CD4-positive, alpha-beta T cell (primary cell): Measurements from ENCODE around the gene SCARB1. TPM values are rescaled to one million over a fixed set of nuclear protein-coding genes. Genes with fewer than 3 reads are reported as not detected.

ENCODE experiments used
- ATAC-seq: fragments of 200-7000 bp; cut with Tn5 transposase; one replicate; pipeline ENCODE4 v1.10.0; 2022; ENCODE audit warnings: mild to moderate bottlenecking; ENCODE audit not compliant: poor library complexity
- CTCF ChIA-PET: fragments of 350-600 bp; sonication (Branson Sonifier 250); formaldehyde crosslinking; loops from one replicate; lab custom pipeline; 2021; ENCODE audit warnings: antibody characterized with exemption, inconsistent platforms; lab: Charles Lee
- POLR2A ChIA-PET: fragments of 350-600 bp; sonication (Branson Sonifier 250); formaldehyde crosslinking; loops from one replicate; lab custom pipeline; 2021; ENCODE audit warnings: antibody characterized with exemption, inconsistent platforms; lab: Charles Lee
- DNase-seq, 14 experiments: peaks; one replicate each; pipeline ENCODE4 v3.0.0-alpha.2; 2013 to 2020; ENCODE audit warnings: mixed read lengths in 2 of 14
- H3K27ac ChIP-seq, 2 donors: one replicate each; pipeline versions ENCODE4 v1.5.1 to v1.7.0; 2013; ENCODE audit warnings: low read length in 2 of 2, low read depth in 1 of 2, mild to moderate bottlenecking in 1 of 2
- H3K27me3 ChIP-seq, 2 experiments: 1 replicate in 1 of 2; 2 replicates in 1 of 2; pipeline versions ENCODE4 v1.6.1 to v1.7.0; 2013; ENCODE audit warnings: low read length in 2 of 2, control low read depth in 1 of 2, mild to moderate bottlenecking in 1 of 2, moderate library complexity in 1 of 2; ENCODE audit not compliant: insufficient read depth in 2 of 2, control insufficient read depth in 1 of 2
- H3K36me3 ChIP-seq: one replicate; pipeline ENCODE4 v1.6.1; 2013; ENCODE audit warnings: low read length, control low read depth; ENCODE audit not compliant: insufficient read depth
- H3K4me1 ChIP-seq: one replicate; pipeline ENCODE4 v1.6.1; 2013; ENCODE audit warnings: low read length, control low read depth; ENCODE audit not compliant: insufficient read depth
- H3K4me3 ChIP-seq: one replicate; pipeline ENCODE4 v1.5.1; 2013; ENCODE audit warnings: mild to moderate bottlenecking, low read length, moderate library complexity
- H3K9me3 ChIP-seq, 2 experiments: 1 replicate in 1 of 2; 2 replicates in 1 of 2; pipeline versions ENCODE4 v1.6.1 to v1.7.0; 2013; ENCODE audit warnings: low read length in 2 of 2, mild to moderate bottlenecking in 2 of 2, control low read depth in 1 of 2, moderate library complexity in 1 of 2; ENCODE audit not compliant: control insufficient read depth in 1 of 2, insufficient read depth in 1 of 2
- H3K27ac Mint-ChIP-seq: one replicate; pipeline ENCODE4 v1.8.0; 2020; ENCODE audit warnings: mixed read lengths
- H3K27me3 Mint-ChIP-seq: one replicate; pipeline ENCODE4 v1.8.0; 2021; ENCODE audit warnings: mixed read lengths
- H3K36me3 Mint-ChIP-seq: one replicate; pipeline ENCODE4 v1.8.0; 2021; ENCODE audit warnings: low read depth, mixed read lengths
- H3K4me1 Mint-ChIP-seq: one replicate; pipeline ENCODE4 v1.8.0; 2021; ENCODE audit warnings: low read depth, mixed read lengths
- H3K4me3 Mint-ChIP-seq: one replicate; pipeline ENCODE4 v1.8.0; 2020; ENCODE audit warnings: mild to moderate bottlenecking, mixed read lengths
- H3K9me3 Mint-ChIP-seq: one replicate; pipeline ENCODE4 v1.8.0; 2020; ENCODE audit warnings: mixed read lengths
- CTCF ChIP-seq: fragments of 200-600 bp; IDR thresholded peaks from one replicate; pipeline ENCODE4 v1.8.0; 2022; ENCODE audit warnings: antibody characterized with exemption, mild to moderate bottlenecking
- intact Hi-C, 2 experiments: fragments of 100-400 bp; cut with DNase I in 1 of 2; cut with micrococcal nuclease in 1 of 2; formaldehyde crosslinking; loops; one replicate each; pipeline versions ENCODE4 v1.15.1 to v1.9.0; 2023 to 2025; cut with DNase I, micrococcal nuclease
- total RNA-seq, 174 experiments: library from RNA in 2 of 174; stranded (reverse) in 2 of 174; gene quantifications; one replicate each; pipeline ENCODE4 v1.2.3 and lab custom pipeline; 2021 to 2026

The SCARB1 gene
- total RNA-seq, 2 experiments from 2014 or later = 2.3 to 3.7 TPM

DNA sequence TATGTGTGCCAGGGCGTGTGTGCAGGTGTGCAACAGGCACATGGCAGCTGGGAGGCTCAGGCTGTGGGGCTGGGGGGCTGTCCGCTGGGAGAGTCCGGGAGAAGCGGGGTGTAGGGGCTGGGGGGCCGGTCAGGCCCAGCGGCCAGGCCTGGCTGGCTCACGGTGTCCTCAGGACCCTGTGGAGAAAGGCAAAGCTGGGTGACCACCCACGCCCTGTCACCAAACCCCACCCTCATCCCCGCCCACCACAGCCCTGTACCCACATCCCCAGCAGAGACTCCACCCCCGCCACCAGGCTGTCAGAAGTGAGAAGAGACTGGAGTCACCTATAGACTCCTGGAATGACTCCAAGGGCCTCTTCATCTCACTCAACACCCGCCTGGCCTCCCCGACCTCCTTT is 85.3 kb downstream of the SCARB1 start:
- no peak overlapping the region for H3K4me3 Mint-ChIP-seq
- peaks cover 18% of the 10 kb centered on the region for H3K4me1 Mint-ChIP-seq
- CTCF ChIA-PET = no interaction called here

GRCh38 chr12:124777399-124778372 is 86.0 kb downstream of the SCARB1 start:
- H3K4me1 ChIP-seq = peaks cover 16% of the 10 kb centered on the region
- no peak for TF ChIP-seq CTCF
- intact Hi-C loops = loop anchor here in 1 of 2 experiments (10.0 kb wide), 1 partner anchor 873 kb away; no protein-coding TSS in a partner anchor
- no peaks in the 10 kb centered on the region for H3K36me3 ChIP-seq
- Mint-ChIP-seq H3K9me3 (no peaks in the 10 kb centered on the region), H3K27ac (no peak overlapping the region), H3K27me3 (peaks cover 2% of the 10 kb centered on the region), H3K4me3 (no peak overlapping the region), H3K36me3 (no peaks in the 10 kb centered on the region), H3K4me1 (peaks cover 18% of the 10 kb centered on the region)
- H3K4me3 ChIP-seq = no peak overlapping the region
- ATAC-seq (no peak), DNase-seq (no peak)
- POLR2A ChIA-PET = no interaction called here
- H3K9me3 ChIP-seq = no peaks in the 10 kb centered on the region
- CTCF ChIA-PET = no interaction called here
- H3K27ac ChIP-seq = no peak overlapping the region
- H3K27me3 ChIP-seq = no peaks in the 10 kb centered on the region

More for the DNA sequence above, 85.3 kb downstream of the SCARB1 start:
- Mint-ChIP-seq H3K9me3 (no peaks in the 10 kb centered on the region), H3K27me3 (no peaks in the 10 kb centered on the region), H3K27ac (no peak overlapping the region), H3K36me3 (no peaks in the 10 kb centered on the region)
- POLR2A ChIA-PET = no interaction called here
- Histone ChIP-seq H3K27me3 (no peaks in the 10 kb centered on the region), H3K4me1 (peaks cover 16% of the 10 kb centered on the region), H3K27ac (no peak overlapping the region), H3K4me3 (no peak overlapping the region), H3K36me3 (no peaks in the 10 kb centered on the region), H3K9me3 (no peaks in the 10 kb centered on the region)
- no peak for TF ChIP-seq CTCF
- DNase-seq (no peak), ATAC-seq (no peak)
- intact Hi-C loops = loop anchor here in 1 of 2 experiments (10.0 kb wide), 1 partner anchor 874 kb away; no protein-coding TSS in a partner anchor

- no peaks in the 10 kb centered on the region for H3K36me3 ChIP-seq
- H3K27me3 ChIP-seq = no peaks in the 10 kb centered on the region
- H3K27ac ChIP-seq = no peak overlapping the region
- Mint-ChIP-seq H3K4me3 (no peak overlapping the region), H3K36me3 (no peaks in the 10 kb centered on the region), H3K27me3 (peaks cover 10% of the 10 kb centered on the region), H3K9me3 (no peaks in the 10 kb centered on the region), H3K27ac (no peak overlapping the region), H3K4me1 (peaks cover 24% of the 10 kb centered on the region)
- H3K4me3 ChIP-seq = no peak overlapping the region
- H3K4me1 ChIP-seq = peaks cover 25% of the 10 kb centered on the region
- ATAC-seq (no peak), DNase-seq (no peak)
- intact Hi-C loops = loop anchor here in 1 of 2 experiments (10.0 kb wide), 1 partner anchor 871 kb away; no protein-coding TSS in a partner anchor
- no peaks in the 10 kb centered on the region for H3K9me3 ChIP-seq
- ChIA-PET POLR2A (no interaction called here), CTCF (interaction anchor here (1.1 kb wide), 1 partner anchor 11 kb away, joined by 4 read pairs; no protein-coding TSS in a partner anchor)
- no peak for TF ChIP-seq CTCF
Observed at GRCh38 chr12:124776125-124776513, 87.5 kb downstream of the SCARB1 start.
